CD4-positive, alpha-beta T cell treated with Interleukin-17A for 1 hour (primary cell): ENCODE results near the gene CRBN.

ENCODE experiments used
- DNase-seq: peaks from one replicate; pipeline ENCODE4 v3.0.0-alpha.2; 2020

CRBN gene

GRCh38 chr3:3165650-3166049 lies 13.8 kb downstream of the CRBN start:
- no peak for DNase-seq

- DNase-seq = no peak
Measured at GRCh38 chr3:3165241-3165640, 14.2 kb downstream of the CRBN start.

GRCh38 chr3:3160826-3161225 lies 18.7 kb downstream of the CRBN start:
- DNase-seq = no peak

- no peak for DNase-seq
Measured at GRCh38 chr3:3157484-3157883, 22.0 kb downstream of the CRBN start.

- DNase-seq = no peak
Measured at GRCh38 chr3:3154879-3155610, 24.4 kb downstream of the CRBN start.

GRCh38 chr3:3151513-3151912 lies 28.0 kb downstream of the CRBN start:
- no peak for DNase-seq

GRCh38 chr3:3149560-3149959 lies 29.9 kb downstream of the CRBN start:
- DNase-seq = no peak

GRCh38 chr3:3145831-3146230 lies 33.7 kb downstream of the CRBN start:
- no peak for DNase-seq

GRCh38 chr3:3141939-3142338 lies 37.6 kb downstream of the CRBN start:
- no peak for DNase-seq

- DNase-seq = no peak
Measured at GRCh38 chr3:3137526-3137925, 42.0 kb downstream of the CRBN start.

GRCh38 chr3:3134750-3135448 lies 44.6 kb downstream of the CRBN start:
- DNase-seq = no peak

- DNase-seq = no peak
Measured at GRCh38 chr3:3133500-3133899, 46.0 kb downstream of the CRBN start.

GRCh38 chr3:3129579-3129978 lies 49.9 kb downstream of the CRBN start:
- DNase-seq = no peak

GRCh38 chr3:3127432-3128010 lies 52.0 kb downstream of the CRBN start:
- DNase-seq = peak; percentile 59

- peak; percentile 95 for DNase-seq
Measured at GRCh38 chr3:3126477-3127431, 52.7 kb downstream of the CRBN start, which contains the start of gene TRNT1. TRNT1 (plus strand) TSS chr3:3126940; CDS start chr3:3129041, 2,101 bp downstream.

- no peak for DNase-seq
Measured at GRCh38 chr3:3125977-3126376, 53.5 kb downstream of the CRBN start.

GRCh38 chr3:3119393-3119851 lies 60.1 kb downstream of the CRBN start:
- DNase-seq = no peak

GRCh38 chr3:3117651-3118050 lies 61.8 kb downstream of the CRBN start:
- no peak for DNase-seq

GRCh38 chr3:3113042-3113709 lies 66.3 kb downstream of the CRBN start:
- no peak for DNase-seq

GRCh38 chr3:3110749-3111361 lies 68.6 kb downstream of the CRBN start:
- DNase-seq = no peak

GRCh38 chr3:3110299-3110630 lies 69.2 kb downstream of the CRBN start, which contains the start of gene IL5RA:
IL5RA (minus strand) TSS chr3:3110374; CDS start chr3:3104984, 5,390 bp downstream.
- peak; percentile 77 for DNase-seq
